Measurements from ENCODE around the gene TTI1. TPM values are rescaled to one million over a fixed set of nuclear protein-coding genes. Genes with fewer than 3 reads are reported as not detected.

The TTI1 gene
- total RNA-seq, 6 experiments from 2014 or later = 11.8 to 17.9 (median 14.1) TPM

GRCh38 chr20:37981568-37981967 lies 51.7 kb downstream of the TTI1 start:
- TF ChIP-seq CTCF (IDR thresholded peaks at IDR 0.05) = no peak
- Mint-ChIP-seq H3K9me3 (no peaks in the 10 kb centered on the region), H3K27ac (no peak overlapping the region), H3K4me3 (no peak overlapping the region), H3K36me3 (ENCODE audit: low read depth) (peaks cover 11% of the 10 kb centered on the region; the same call in 1 of the 2 replicates), H3K4me1 (ENCODE audit: low read depth) (no peaks in the 10 kb centered on the region), H3K27me3 (ENCODE audit: insufficient read depth) (peaks cover 10% of the 10 kb centered on the region)
- no peak for DNase-seq

GRCh38 chr20:37980876-37981275 lies 52.4 kb downstream of the TTI1 start:
- H3K27me3 Mint-ChIP-seq (ENCODE audit: insufficient read depth) = peaks cover 10% of the 10 kb centered on the region
- no peak for DNase-seq
- H3K9me3 Mint-ChIP-seq = no peaks in the 10 kb centered on the region
- H3K27ac Mint-ChIP-seq = no peak overlapping the region
- H3K4me1 Mint-ChIP-seq (ENCODE audit: low read depth) = no peaks in the 10 kb centered on the region
- no peak for TF ChIP-seq CTCF (IDR thresholded peaks at IDR 0.05)
- H3K36me3 Mint-ChIP-seq (ENCODE audit: low read depth) = peaks cover 11% of the 10 kb centered on the region; the same call in 1 of the 2 replicates
- H3K4me3 Mint-ChIP-seq = no peak overlapping the region

GRCh38 chr20:37980383-37980782 lies 52.9 kb downstream of the TTI1 start:
- Mint-ChIP-seq H3K27me3 (ENCODE audit: insufficient read depth) (peaks cover 10% of the 10 kb centered on the region), H3K27ac (no peak overlapping the region), H3K4me1 (ENCODE audit: low read depth) (no peaks in the 10 kb centered on the region), H3K4me3 (no peak overlapping the region), H3K36me3 (ENCODE audit: low read depth) (peaks cover 11% of the 10 kb centered on the region; the same call in 1 of the 2 replicates), H3K9me3 (no peaks in the 10 kb centered on the region)
- DNase-seq = no peak
- TF ChIP-seq CTCF (IDR thresholded peaks at IDR 0.05) = no peak

- H3K4me1 Mint-ChIP-seq (ENCODE audit: low read depth) = no peaks in the 10 kb centered on the region
- TF ChIP-seq CTCF (IDR thresholded peaks at IDR 0.05) = no peak
- H3K36me3 Mint-ChIP-seq (ENCODE audit: low read depth) = 0 out of 2 replicates have a peak, but pooled peaks cover 6% of the 10 kb centered on the region
- peaks cover 10% of the 10 kb centered on the region for H3K27me3 Mint-ChIP-seq (ENCODE audit: insufficient read depth)
- no peak overlapping the region for H3K4me3 Mint-ChIP-seq
- H3K9me3 Mint-ChIP-seq = no peaks in the 10 kb centered on the region
- no peak overlapping the region for H3K27ac Mint-ChIP-seq
- no peak for DNase-seq
Measured at GRCh38 chr20:37979021-37979985, 54.0 kb downstream of the TTI1 start.

- Mint-ChIP-seq H3K36me3 (ENCODE audit: low read depth) (0 out of 2 replicates have a peak, but pooled peaks cover 4% of the 10 kb centered on the region), H3K27ac (no peak overlapping the region), H3K9me3 (no peaks in the 10 kb centered on the region), H3K4me3 (no peak overlapping the region), H3K4me1 (ENCODE audit: low read depth) (no peaks in the 10 kb centered on the region), H3K27me3 (ENCODE audit: insufficient read depth) (peaks cover 12% of the 10 kb centered on the region)
- no peak for DNase-seq
- TF ChIP-seq CTCF (IDR thresholded peaks at IDR 0.05) = no peak
Measured at GRCh38 chr20:37977786-37978185, 55.5 kb downstream of the TTI1 start.
